Thymus (tissue), 11 donors: ENCODE results near the gene SH2D1B. TPM values are rescaled to one million over a fixed set of nuclear protein-coding genes. Genes with fewer than 3 reads are reported as not detected.

Experiments
- DNase-seq, 9 donors: peaks; one replicate each; pipeline ENCODE4 v3.0.0-alpha.2; 2013; ENCODE audit warnings: low spot score in 9 of 9, low read depth in 6 of 9, missing footprints in 1 of 9
- H3K27ac ChIP-seq, 2 donors: one replicate each; pipeline ENCODE4 v1.5.1; 2013; ENCODE audit warnings: control low read depth in 1 of 2, low read depth in 1 of 2, low read length in 1 of 2, mild to moderate bottlenecking in 1 of 2, moderate library complexity in 1 of 2
- H3K27me3 ChIP-seq, 2 donors: one replicate each; pipeline ENCODE4 v1.5.1; 2013; ENCODE audit warnings: low read length in 1 of 2; ENCODE audit not compliant: control insufficient read depth in 2 of 2, insufficient read depth in 1 of 2
- H3K36me3 ChIP-seq, 2 donors: one replicate each; pipeline ENCODE4 v1.5.1; 2013; ENCODE audit warnings: low read length in 1 of 2, mild to moderate bottlenecking in 1 of 2, moderate library complexity in 1 of 2; ENCODE audit not compliant: control insufficient read depth in 2 of 2, insufficient read depth in 2 of 2
- H3K4me1 ChIP-seq, 2 donors: one replicate each; pipeline ENCODE4 v1.5.1; 2013; ENCODE audit warnings: low read length in 2 of 2; ENCODE audit not compliant: control insufficient read depth in 2 of 2, insufficient read depth in 2 of 2
- H3K4me3 ChIP-seq, 2 donors: one replicate each; pipeline ENCODE4 v1.5.1; 2013; ENCODE audit warnings: low read length in 2 of 2, control low read depth in 1 of 2, mild to moderate bottlenecking in 1 of 2
- H3K9me3 ChIP-seq, 2 donors: one replicate each; pipeline ENCODE4 v1.5.1; 2013; ENCODE audit warnings: low read length in 1 of 2, mild to moderate bottlenecking in 1 of 2; ENCODE audit not compliant: control insufficient read depth in 2 of 2, insufficient read depth in 1 of 2
- WGBS: extraction: QIAGEN DNeasy Blood & Tissue Kit; methylation state at CpG from one replicate; pipeline ENCODE4 v1.1.7; 2013; 5-methylcytosine and 5-hydroxymethylcytosine counted together
- polyA plus RNA-seq: library from polyadenylated mRNA; stranded (reverse); fragments of 200-250 nt; gene quantifications from one replicate; pipeline ENCODE4 v1.2.3, GENCODE V29; 2013
- total RNA-seq: library from RNA; stranded (reverse); fragments of 120-200 nt; gene quantifications from one replicate; pipeline ENCODE4 v1.2.4, GENCODE V29; 2013
- donor health status: healthy.

Gene SH2D1B
- total and polyA plus RNA-seq, 2 donors: 0.27 to 0.47 TPM

GRCh38 chr1:162405800-162406199 lies 6.1 kb downstream of the SH2D1B start:
- Histone ChIP-seq H3K27me3 (no peaks in the 10 kb centered on the region), H3K36me3 (no peaks in the 10 kb centered on the region), H3K9me3 (no peaks in the 10 kb centered on the region), H3K4me1 (no peaks in the 10 kb centered on the region), H3K27ac (no peak overlapping the region), H3K4me3 (no peak overlapping the region)
- no peak for DNase-seq
- WGBS: 82% methylated on average over 5 of the region's 5 CpGs

- Histone ChIP-seq H3K9me3 (no peaks in the 10 kb centered on the region), H3K4me1 (no peaks in the 10 kb centered on the region), H3K27me3 (no peaks in the 10 kb centered on the region), H3K27ac (no peak overlapping the region), H3K4me3 (no peak overlapping the region), H3K36me3 (no peaks in the 10 kb centered on the region)
- WGBS: 86% methylated on average over 5 of the region's 5 CpGs
- DNase-seq: no peak
These were observed 7.3 kb downstream of the SH2D1B start for GRCh38 chr1:162404550-162405160.

DNA sequence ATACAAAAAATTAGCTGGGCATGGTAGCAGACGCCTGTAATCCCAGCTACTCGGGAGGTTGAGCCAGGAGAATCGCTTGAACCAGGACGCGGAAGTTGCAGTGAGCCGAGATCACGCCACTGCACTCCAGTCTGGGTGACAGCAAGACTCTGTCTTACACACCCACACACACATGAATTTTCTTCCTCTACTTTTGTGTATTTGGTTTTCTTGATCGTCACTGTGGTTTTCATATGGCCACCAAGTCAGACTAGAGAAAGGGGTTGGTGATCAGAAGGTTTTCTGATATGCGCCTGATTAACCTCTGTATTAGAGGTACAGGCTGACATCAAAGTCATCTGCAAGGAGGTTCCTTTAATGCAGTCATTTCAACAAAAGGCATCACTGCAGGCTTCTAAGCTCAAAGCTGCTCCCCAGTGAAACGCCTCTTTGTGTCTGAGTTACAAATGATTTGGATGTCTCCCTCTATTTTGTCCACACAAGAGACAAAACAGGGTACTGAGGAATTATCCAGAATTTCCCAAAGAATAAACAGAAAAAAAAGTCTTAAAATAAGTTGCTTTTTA lies 11.1 kb downstream of the SH2D1B start:
- H3K4me3 ChIP-seq: no peak overlapping the region
- no peaks in the 10 kb centered on the region for H3K4me1 ChIP-seq

DNA sequence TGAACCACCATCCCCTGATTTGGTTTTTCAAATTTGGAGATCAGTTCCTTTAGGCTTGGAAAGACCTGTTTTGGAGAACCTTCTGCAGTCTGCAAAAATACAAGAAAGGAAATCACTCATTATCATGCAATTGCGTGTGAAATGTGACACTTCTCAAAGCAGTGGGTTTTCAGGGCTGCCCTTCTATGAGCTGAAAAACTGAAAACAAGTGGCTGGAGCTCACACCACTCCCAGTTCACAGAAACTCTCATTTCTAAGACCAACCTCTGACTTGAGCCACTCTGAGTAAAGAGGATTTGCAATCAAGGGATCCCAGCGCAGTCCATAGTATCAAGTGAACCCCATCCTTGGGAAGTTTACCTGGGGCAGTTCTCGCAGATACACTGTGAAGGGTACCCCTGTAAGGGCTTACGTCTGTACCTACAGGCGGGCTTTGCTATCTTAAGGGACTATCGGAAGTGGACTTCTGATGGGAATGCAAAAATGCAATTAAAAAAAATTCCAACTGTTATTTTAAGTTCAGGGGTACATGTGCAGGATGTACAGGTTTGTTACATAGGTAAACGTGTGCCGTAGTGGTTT lies 12.8 kb downstream of the SH2D1B start:
- no peak for DNase-seq
- Histone ChIP-seq H3K36me3 (no peaks in the 10 kb centered on the region), H3K4me1 (no peaks in the 10 kb centered on the region), H3K4me3 (no peak overlapping the region), H3K27ac (no peak overlapping the region), H3K27me3 (no peaks in the 10 kb centered on the region), H3K9me3 (no peaks in the 10 kb centered on the region)
- 96% methylated on average over 8 of the region's 8 CpGs for WGBS

More for the DNA sequence above, 11.1 kb downstream of the SH2D1B start:
- H3K27ac ChIP-seq: no peak overlapping the region
- H3K36me3 ChIP-seq: no peaks in the 10 kb centered on the region
- DNase-seq: no peak
- H3K9me3 ChIP-seq: no peaks in the 10 kb centered on the region
- no peaks in the 10 kb centered on the region for H3K27me3 ChIP-seq
- WGBS: 95% methylated on average over 10 of the region's 10 CpGs

GRCh38 chr1:162397943-162398560 lies 13.9 kb downstream of the SH2D1B start:
- no peaks in the 10 kb centered on the region for H3K36me3 ChIP-seq
- no peak overlapping the region for H3K4me3 ChIP-seq
- no peak for DNase-seq
- no peak overlapping the region for H3K27ac ChIP-seq
- WGBS: 91% methylated on average over 3 of the region's 3 CpGs
- H3K27me3 ChIP-seq: no peaks in the 10 kb centered on the region
- H3K9me3 ChIP-seq: no peaks in the 10 kb centered on the region
- H3K4me1 ChIP-seq: no peaks in the 10 kb centered on the region

DNA sequence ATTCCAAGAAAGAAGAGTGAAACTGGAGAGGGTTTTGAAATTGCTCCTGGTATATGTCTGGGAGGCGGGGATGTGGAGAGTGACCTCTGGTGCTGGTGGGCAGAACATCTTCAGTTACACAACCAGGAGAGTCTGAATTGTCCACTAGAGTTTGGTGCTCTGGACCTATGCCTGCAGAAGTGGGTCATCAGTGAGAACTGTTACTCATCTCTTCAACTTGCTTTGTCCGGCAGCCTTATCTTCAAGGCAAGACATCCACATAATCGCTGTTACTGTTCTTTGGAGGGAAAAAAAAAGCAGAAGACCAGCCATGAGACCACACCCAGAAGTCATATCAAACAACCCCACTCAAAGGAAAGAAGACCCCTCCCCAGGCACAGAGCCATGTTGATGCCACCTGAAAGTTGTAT lies 14.9 kb downstream of the SH2D1B start:
- Histone ChIP-seq H3K4me1 (no peaks in the 10 kb centered on the region), H3K27ac (no peak overlapping the region), H3K36me3 (no peaks in the 10 kb centered on the region), H3K27me3 (no peaks in the 10 kb centered on the region), H3K9me3 (no peaks in the 10 kb centered on the region), H3K4me3 (no peak overlapping the region)
- DNase-seq: no peak
- WGBS: 94% methylated on average over 3 of the region's 3 CpGs

- Histone ChIP-seq H3K27me3 (no peaks in the 10 kb centered on the region), H3K4me3 (no peak overlapping the region), H3K9me3 (no peaks in the 10 kb centered on the region), H3K36me3 (no peaks in the 10 kb centered on the region), H3K4me1 (no peaks in the 10 kb centered on the region), H3K27ac (no peak overlapping the region)
- WGBS: 87% methylated on average over 3 of the region's 3 CpGs
- DNase-seq: no peak
These were observed 15.6 kb downstream of the SH2D1B start for GRCh38 chr1:162396201-162396906.

DNA sequence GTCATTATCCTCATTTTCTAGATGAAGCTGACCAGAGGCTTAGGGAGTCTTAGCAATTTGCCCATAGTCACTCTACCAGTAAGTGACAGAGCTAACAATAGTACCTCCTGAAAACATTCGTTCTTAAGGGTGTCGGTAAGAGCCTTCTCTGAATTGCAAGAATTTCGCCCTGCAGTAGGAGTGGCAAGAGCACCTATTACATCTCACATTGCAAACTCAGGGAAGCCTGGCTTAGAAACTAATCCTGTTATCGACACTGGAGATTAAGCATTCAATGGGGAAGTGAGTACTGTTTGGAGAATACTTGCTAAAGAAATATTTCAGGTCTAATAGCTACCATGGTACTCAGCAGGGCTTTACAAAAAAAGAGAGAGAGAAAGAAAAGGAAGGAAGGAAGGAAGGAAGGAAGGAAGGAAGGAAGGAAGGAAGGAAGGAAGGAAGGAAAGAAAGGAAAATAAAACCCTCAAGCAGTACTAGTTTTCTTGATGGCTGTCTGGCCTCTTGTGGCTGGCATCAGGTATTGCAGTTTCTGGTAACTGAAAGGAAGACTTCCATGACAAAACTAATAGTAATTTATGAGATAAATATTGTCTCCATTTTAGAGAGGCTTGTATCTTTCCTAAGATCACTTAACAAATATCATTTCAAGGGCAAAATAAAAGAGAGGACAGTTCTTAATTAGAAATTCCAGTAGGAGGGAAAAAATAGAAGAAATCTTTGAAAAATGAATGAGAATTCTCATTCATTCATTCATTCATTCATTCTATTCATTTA lies 20.0 kb downstream of the SH2D1B start:
- Histone ChIP-seq H3K27ac (no peak overlapping the region), H3K4me1 (peaks cover 7 to 11% of the 10 kb centered on the region in 2 donors), H3K9me3 (no peaks in the 10 kb centered on the region), H3K36me3 (no peaks in the 10 kb centered on the region), H3K4me3 (no peak overlapping the region), H3K27me3 (no peaks in the 10 kb centered on the region)
- 80% methylated on average over 4 of the region's 4 CpGs for WGBS
- peak in 1 of 9 donors; percentile 22 for DNase-seq
